ENCODE results near the gene SVBP.

SVBP gene

GRCh38 chr1:42759114-42759513 lies 58.1 kb downstream of the SVBP start:
- DNase-seq: no peak

GRCh38 chr1:42758641-42759040 lies 58.6 kb downstream of the SVBP start:
- no peak for DNase-seq

- DNase-seq: no peak
These were observed 59.3 kb downstream of the SVBP start for GRCh38 chr1:42757892-42758275.
